ENCODE data around the gene PPIL1. TPM values are rescaled to one million over a fixed set of nuclear protein-coding genes. Genes with fewer than 3 reads are reported as not detected.

Gene PPIL1
- polyA plus RNA-seq, 1 donor: 35.1 TPM

GRCh38 chr6:36855750-36856149, 18.9 kb downstream of the PPIL1 start:
- no peak for DNase-seq
- no CpG with 5 or more reads among the region's 10 CpGs for WGBS (ENCODE audit: insufficient coverage, low lambda C conversion rate)
- Histone ChIP-seq H3K36me3 (ENCODE audit: control insufficient read depth, insufficient read depth, low read length) (peaks cover 34% of the 10 kb centered on the region), H3K9me3 (ENCODE audit: control insufficient read depth, low read depth, low read length) (no peaks in the 10 kb centered on the region), H3K4me1 (ENCODE audit: control insufficient read depth, insufficient read depth, low read length) (peaks cover 6% of the 10 kb centered on the region), H3K4me3 (ENCODE audit: low read length) (no peak overlapping the region), H3K27ac (ENCODE audit: low read length) (no peak overlapping the region), H3K27me3 (ENCODE audit: control insufficient read depth, insufficient read depth, low read length) (no peaks in the 10 kb centered on the region)

DNA sequence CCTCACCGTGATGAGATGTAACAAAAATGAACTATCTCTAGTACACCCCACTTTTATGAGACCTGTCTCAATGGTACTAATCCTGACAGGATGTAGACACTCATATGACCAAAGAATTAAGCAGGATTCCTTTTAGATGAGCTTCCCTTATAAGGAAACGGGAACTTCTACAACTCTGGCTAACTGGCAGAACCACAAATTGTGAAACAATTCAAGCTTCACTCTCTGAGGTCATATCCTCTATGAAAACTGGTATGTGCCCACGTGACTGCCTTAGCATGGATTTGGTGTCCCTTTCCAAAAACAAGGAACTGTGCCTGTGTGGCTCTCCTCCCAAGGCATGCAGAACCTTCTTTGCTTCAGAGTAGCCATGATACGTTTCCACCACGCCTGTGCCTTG, 21.3 kb downstream of the PPIL1 start:
- Histone ChIP-seq H3K27me3 (ENCODE audit: control insufficient read depth, insufficient read depth, low read length) (no peaks in the 10 kb centered on the region), H3K4me1 (ENCODE audit: control insufficient read depth, insufficient read depth, low read length) (peaks cover 16% of the 10 kb centered on the region), H3K4me3 (ENCODE audit: low read length) (no peak overlapping the region), H3K9me3 (ENCODE audit: control insufficient read depth, low read depth, low read length) (no peaks in the 10 kb centered on the region), H3K27ac (ENCODE audit: low read length) (no peak overlapping the region), H3K36me3 (ENCODE audit: control insufficient read depth, insufficient read depth, low read length) (peaks cover 30% of the 10 kb centered on the region)
- no peak for DNase-seq
- no CpG with 5 or more reads among the region's 5 CpGs for WGBS (ENCODE audit: insufficient coverage, low lambda C conversion rate)

- DNase-seq: peak in 1 of 2 donors; percentile 33
- no CpG with 5 or more reads among the region's 4 CpGs for WGBS (ENCODE audit: insufficient coverage, low lambda C conversion rate)
- no peak overlapping the region for H3K4me3 ChIP-seq (ENCODE audit: low read length)
- peaks cover 30% of the 10 kb centered on the region for H3K36me3 ChIP-seq (ENCODE audit: control insufficient read depth, insufficient read depth, low read length)
- no peaks in the 10 kb centered on the region for H3K27me3 ChIP-seq (ENCODE audit: control insufficient read depth, insufficient read depth, low read length)
- H3K4me1 ChIP-seq (ENCODE audit: control insufficient read depth, insufficient read depth, low read length): peaks cover 17% of the 10 kb centered on the region
- H3K9me3 ChIP-seq (ENCODE audit: control insufficient read depth, low read depth, low read length): no peaks in the 10 kb centered on the region
- no peak overlapping the region for H3K27ac ChIP-seq (ENCODE audit: low read length)
Observed at GRCh38 chr6:36852481-36853147, 22.0 kb downstream of the PPIL1 start.

DNA sequence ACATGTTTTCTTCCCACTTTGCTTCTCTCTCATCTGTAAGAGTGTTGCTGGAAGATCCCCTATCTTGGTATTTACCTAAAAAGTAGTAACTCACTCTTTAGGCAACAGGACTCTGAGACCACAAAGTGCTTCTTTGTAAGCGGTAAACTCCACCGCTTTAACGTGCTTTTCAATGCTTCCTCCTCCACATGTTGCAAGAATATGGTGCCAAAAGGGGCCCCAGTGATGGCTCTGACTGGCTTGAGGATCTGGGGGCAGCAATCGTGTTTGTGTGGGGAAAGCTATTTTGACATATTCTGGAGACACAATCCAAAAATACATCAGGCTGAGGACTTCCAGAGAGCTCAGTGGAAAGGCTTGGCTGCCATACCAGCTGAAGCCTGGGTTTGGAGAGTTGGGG, 23.0 kb downstream of the PPIL1 start:
- DNase-seq: no peak
- peaks cover 17% of the 10 kb centered on the region for H3K4me1 ChIP-seq (ENCODE audit: control insufficient read depth, insufficient read depth, low read length)
- H3K9me3 ChIP-seq (ENCODE audit: control insufficient read depth, low read depth, low read length): no peaks in the 10 kb centered on the region
- no peak overlapping the region for H3K27ac ChIP-seq (ENCODE audit: low read length)
- peaks cover 30% of the 10 kb centered on the region for H3K36me3 ChIP-seq (ENCODE audit: control insufficient read depth, insufficient read depth, low read length)
- no peaks in the 10 kb centered on the region for H3K27me3 ChIP-seq (ENCODE audit: control insufficient read depth, insufficient read depth, low read length)
- whole genome bisulfite sequencing (ENCODE audit: insufficient coverage, low lambda C conversion rate): 70% methylated on average over 2 of the region's 4 CpGs
- no peak overlapping the region for H3K4me3 ChIP-seq (ENCODE audit: low read length)

DNA sequence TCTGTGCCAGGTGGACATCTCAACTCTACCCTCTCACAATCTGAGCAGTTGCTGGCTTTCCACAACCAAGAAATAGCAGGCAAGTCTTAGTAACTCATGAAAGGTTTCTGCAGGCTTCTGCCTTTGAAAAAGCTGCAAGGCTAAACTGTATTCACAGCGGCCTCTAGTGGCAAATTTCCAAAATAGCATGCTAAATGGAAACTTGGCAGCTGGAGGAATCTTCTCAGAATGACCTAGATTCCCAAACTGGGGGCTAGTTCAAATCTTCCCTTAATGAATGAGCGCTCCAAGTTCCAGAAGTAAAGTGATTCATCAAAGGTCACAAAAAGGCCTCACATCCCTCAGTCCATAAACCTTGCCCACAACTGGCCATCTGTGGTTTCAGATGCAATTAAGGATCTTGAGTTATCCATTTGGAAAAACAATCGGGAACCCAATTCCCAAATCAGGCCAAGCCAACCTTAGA, 23.4 kb downstream of the PPIL1 start:
- Histone ChIP-seq H3K4me1 (ENCODE audit: control insufficient read depth, insufficient read depth, low read length) (peaks cover 17% of the 10 kb centered on the region), H3K27ac (ENCODE audit: low read length) (no peak overlapping the region), H3K27me3 (ENCODE audit: control insufficient read depth, insufficient read depth, low read length) (no peaks in the 10 kb centered on the region), H3K4me3 (ENCODE audit: low read length) (no peak overlapping the region), H3K9me3 (ENCODE audit: control insufficient read depth, low read depth, low read length) (no peaks in the 10 kb centered on the region), H3K36me3 (ENCODE audit: control insufficient read depth, insufficient read depth, low read length) (peaks cover 25% of the 10 kb centered on the region)
- DNase-seq: peak; percentile 44 to 53
- WGBS (ENCODE audit: insufficient coverage, low lambda C conversion rate): no CpG with 5 or more reads among the region's 3 CpGs

GRCh38 chr6:36850021-36850420, 24.6 kb downstream of the PPIL1 start:
- Histone ChIP-seq H3K27ac (ENCODE audit: low read length) (no peak overlapping the region), H3K4me1 (ENCODE audit: control insufficient read depth, insufficient read depth, low read length) (peaks cover 17% of the 10 kb centered on the region), H3K27me3 (ENCODE audit: control insufficient read depth, insufficient read depth, low read length) (no peaks in the 10 kb centered on the region), H3K4me3 (ENCODE audit: low read length) (no peak overlapping the region), H3K9me3 (ENCODE audit: control insufficient read depth, low read depth, low read length) (no peaks in the 10 kb centered on the region), H3K36me3 (ENCODE audit: control insufficient read depth, insufficient read depth, low read length) (peaks cover 14% of the 10 kb centered on the region)
- DNase-seq: no peak
- WGBS (ENCODE audit: insufficient coverage, low lambda C conversion rate): 84% methylated on average over 5 of the region's 9 CpGs

DNA sequence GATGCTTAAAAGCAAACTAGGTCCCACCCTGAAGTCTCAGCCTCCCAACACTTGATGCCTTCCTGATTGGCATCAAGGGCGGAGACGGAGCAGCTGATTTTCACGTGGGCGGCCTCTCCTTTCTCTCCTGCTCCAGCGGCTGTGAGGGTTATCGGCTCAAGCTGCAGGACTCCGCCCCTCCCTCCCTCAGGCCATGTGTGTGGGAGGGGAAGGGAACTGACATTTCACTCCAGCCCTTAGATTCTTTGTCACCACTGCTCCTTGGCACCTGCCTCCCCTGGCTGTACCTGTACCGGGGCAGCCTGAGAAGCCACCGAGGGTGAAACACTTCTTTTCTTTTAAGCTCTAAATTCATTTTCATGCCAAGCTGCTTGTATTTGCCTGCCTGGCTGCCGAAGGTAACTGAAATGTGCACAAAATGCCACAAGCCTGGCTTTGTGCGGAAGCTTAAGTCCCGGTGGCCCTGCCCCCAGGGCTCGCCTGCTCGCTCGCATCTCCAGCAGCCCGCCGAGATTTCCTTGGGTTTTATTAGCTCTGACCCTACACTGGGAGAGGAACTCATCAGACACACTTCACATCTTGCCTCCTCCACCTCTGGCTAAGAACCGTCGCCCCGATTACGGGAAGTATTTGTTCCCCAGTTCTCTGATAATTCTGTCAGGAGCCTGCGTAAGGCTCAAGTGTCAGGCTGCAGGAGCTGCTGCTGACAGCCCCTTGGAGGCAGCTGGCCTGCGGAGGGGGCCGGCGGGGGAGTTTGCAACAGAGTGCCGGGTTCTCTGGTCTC, 25.8 kb downstream of the PPIL1 start:
- Histone ChIP-seq H3K4me3 (ENCODE audit: low read length) (peak overlapping the region; percentile 8), H3K27me3 (ENCODE audit: control insufficient read depth, insufficient read depth, low read length) (no peaks in the 10 kb centered on the region), H3K9me3 (ENCODE audit: control insufficient read depth, low read depth, low read length) (no peaks in the 10 kb centered on the region), H3K36me3 (ENCODE audit: control insufficient read depth, insufficient read depth, low read length) (peaks cover 10% of the 10 kb centered on the region), H3K27ac (ENCODE audit: low read length) (no peak overlapping the region), H3K4me1 (ENCODE audit: control insufficient read depth, insufficient read depth, low read length) (peaks cover 17% of the 10 kb centered on the region)
- DNase-seq: peak; percentile 77 to 90
- 0% methylated on average over 1 of the region's 26 CpGs for WGBS (ENCODE audit: insufficient coverage, low lambda C conversion rate)

GRCh38 chr6:36847991-36848390, 26.6 kb downstream of the PPIL1 start:
- Histone ChIP-seq H3K4me1 (ENCODE audit: control insufficient read depth, insufficient read depth, low read length) (peaks cover 15% of the 10 kb centered on the region), H3K9me3 (ENCODE audit: control insufficient read depth, low read depth, low read length) (no peaks in the 10 kb centered on the region), H3K4me3 (ENCODE audit: low read length) (no peak overlapping the region), H3K27me3 (ENCODE audit: control insufficient read depth, insufficient read depth, low read length) (no peaks in the 10 kb centered on the region), H3K27ac (ENCODE audit: low read length) (no peak overlapping the region), H3K36me3 (ENCODE audit: control insufficient read depth, insufficient read depth, low read length) (peaks cover 3% of the 10 kb centered on the region)
- DNase-seq: no peak
- WGBS (ENCODE audit: insufficient coverage, low lambda C conversion rate): no CpG with 5 or more reads among the region's 6 CpGs

GRCh38 chr6:36847152-36847551, 27.5 kb downstream of the PPIL1 start:
- Histone ChIP-seq H3K9me3 (ENCODE audit: control insufficient read depth, low read depth, low read length) (no peaks in the 10 kb centered on the region), H3K4me3 (ENCODE audit: low read length) (no peak overlapping the region), H3K4me1 (ENCODE audit: control insufficient read depth, insufficient read depth, low read length) (peaks cover 11% of the 10 kb centered on the region), H3K36me3 (ENCODE audit: control insufficient read depth, insufficient read depth, low read length) (no peaks in the 10 kb centered on the region), H3K27me3 (ENCODE audit: control insufficient read depth, insufficient read depth, low read length) (no peaks in the 10 kb centered on the region), H3K27ac (ENCODE audit: low read length) (no peak overlapping the region)
- DNase-seq: no peak
- WGBS (ENCODE audit: insufficient coverage, low lambda C conversion rate): no CpG with 5 or more reads among the region's 4 CpGs

DNA sequence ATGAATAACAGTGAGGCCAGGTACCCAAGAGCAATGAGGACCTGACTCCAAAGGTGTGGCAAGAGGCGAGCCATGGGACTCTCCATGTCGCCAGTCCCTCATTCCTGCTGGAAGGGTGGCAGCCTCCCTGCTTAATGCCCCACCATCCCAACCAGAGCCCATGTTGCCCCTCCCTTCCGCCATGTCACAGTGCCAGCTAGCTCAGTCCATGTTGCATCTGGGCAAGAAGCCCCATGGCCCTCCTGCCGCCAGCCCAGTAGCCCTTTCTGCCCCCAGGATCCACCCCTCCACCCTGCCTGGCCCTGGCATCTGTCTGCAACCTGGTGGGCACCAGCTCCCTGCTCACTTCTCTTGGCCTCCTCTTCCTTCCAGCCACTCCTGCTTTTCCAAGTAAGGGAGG, 29.4 kb downstream of the PPIL1 start:
- H3K27me3 ChIP-seq (ENCODE audit: control insufficient read depth, insufficient read depth, low read length): peaks cover 13% of the 10 kb centered on the region
- no peak overlapping the region for H3K4me3 ChIP-seq (ENCODE audit: low read length)
- no peak overlapping the region for H3K27ac ChIP-seq (ENCODE audit: low read length)
- no peak for DNase-seq
- WGBS (ENCODE audit: insufficient coverage, low lambda C conversion rate): no CpG with 5 or more reads among the region's 4 CpGs
- peaks cover 19% of the 10 kb centered on the region for H3K4me1 ChIP-seq (ENCODE audit: control insufficient read depth, insufficient read depth, low read length)
- no peaks in the 10 kb centered on the region for H3K36me3 ChIP-seq (ENCODE audit: control insufficient read depth, insufficient read depth, low read length)
- peaks cover 3% of the 10 kb centered on the region for H3K9me3 ChIP-seq (ENCODE audit: control insufficient read depth, low read depth, low read length)

All from large intestine (tissue), 3 donors.